Thyroid gland (tissue), 4 donors: ENCODE measurements around the gene ORM2. TPM values are rescaled to one million over a fixed set of nuclear protein-coding genes. Genes with fewer than 3 reads are reported as not detected.

Experiments
- DNase-seq, 2 donors: peaks; one replicate each; pipeline ENCODE4 v3.0.0-alpha.2; 2019
- H3K27ac ChIP-seq, 3 donors: fragments of 200-600 bp; sonication (generic); 1 replicate in 2 of 3; 2 replicates in 1 of 3; pipeline ENCODE4 v1.5.1; 2016 to 2019; ENCODE audit warnings: mild to moderate bottlenecking in 1 of 3, moderate library complexity in 1 of 3
- H3K27me3 ChIP-seq: fragments of 200-600 bp; sonication (generic); one replicate; pipeline ENCODE4 v1.5.1; 2019
- H3K36me3 ChIP-seq, 2 donors: fragments of 200-600 bp; sonication (generic); one replicate each; pipeline ENCODE4 v1.5.1; 2016 to 2019
- H3K4me1 ChIP-seq, 2 donors: fragments of 200-600 bp; sonication (generic); one replicate each; pipeline ENCODE4 v1.5.1; 2017 to 2019
- H3K4me3 ChIP-seq, 3 donors: fragments of 200-600 bp; sonication (generic); replicated peaks in 1 of 3; 1 replicate in 2 of 3; 2 replicates in 1 of 3; pipeline ENCODE4 v1.5.1; 2016; ENCODE audit warnings: mild to moderate bottlenecking in 1 of 3
- H3K9me3 ChIP-seq: fragments of 200-600 bp; sonication (generic); one replicate; pipeline ENCODE4 v1.5.1; 2017
- CTCF ChIP-seq, 6 experiments: fragments of 200-600 bp in 3 of 6; fragments of 450-650 bp in 3 of 6; sonication (generic) in 3 of 6; IDR thresholded peaks; one replicate each; pipeline ENCODE4 v1.5.1; 2016 to 2019; ENCODE audit warnings: antibody characterized with exemption in 6 of 6, mild to moderate bottlenecking in 2 of 6, inconsistent platforms in 1 of 6, moderate library complexity in 1 of 6
- POLR2A ChIP-seq, 2 donors: fragments of 450-650 bp; IDR thresholded peaks; one replicate each; pipeline ENCODE4 v1.6.1; 2017; ENCODE audit warnings: antibody characterized with exemption in 2 of 2, mild to moderate bottlenecking in 2 of 2, moderate library complexity in 1 of 2
- WGBS, 2 donors: methylation state at CpG; one replicate each; pipeline ENCODE4 v1.1.5; 2017; 5-methylcytosine and 5-hydroxymethylcytosine counted together
- intact Hi-C: fragments of 100-400 bp; cut with DNase I; formaldehyde crosslinking; loops from one replicate; pipeline ENCODE4 v1.15.1; 2023
- total RNA-seq, 4 donors: library from RNA; depleted of rRNA; stranded (reverse); fragments of >200 nt; gene quantifications; one replicate each; pipeline ENCODE4 v1.2.3, GENCODE V29; 2016

ORM2 gene
- total RNA-seq, 4 donors from 2014 or later = not detected

DNA sequence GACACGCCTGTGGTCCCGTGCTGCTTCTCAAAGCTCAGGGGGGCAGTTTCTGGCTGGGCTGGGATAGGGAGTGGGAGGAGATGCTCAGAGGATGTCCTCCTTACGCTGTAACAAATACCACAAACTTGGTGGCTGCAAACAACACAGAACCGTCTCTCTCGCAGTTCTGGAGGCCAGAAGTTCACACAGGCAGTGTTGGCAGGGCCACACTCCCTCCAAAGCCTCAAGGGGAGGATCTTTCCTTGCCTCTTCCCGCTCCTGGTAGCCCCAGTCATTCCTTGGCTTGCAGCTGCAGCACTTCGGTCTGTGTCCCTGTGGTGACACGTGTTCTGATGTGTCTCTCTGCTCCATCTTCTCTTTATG lies 17.2 kb upstream of the ORM2 start:
- 86 to 90% methylated on average over 8 of the region's 8 CpGs for WGBS, 2 donors
- no peaks in the 10 kb centered on the region for H3K27me3 ChIP-seq
- DNase-seq = no peak
- H3K9me3 ChIP-seq = no peaks in the 10 kb centered on the region
- no peak overlapping the region for H3K4me3 ChIP-seq
- TF ChIP-seq CTCF (IDR thresholded peaks at IDR 0.05) (no peak), POLR2A (IDR thresholded peaks at IDR 0.05) (no peak)
- intact Hi-C loops = no loop called here
- no peak overlapping the region for H3K27ac ChIP-seq
- H3K36me3 ChIP-seq = no peaks in the 10 kb centered on the region
- peaks cover 10 to 11% of the 10 kb centered on the region in 2 donors for H3K4me1 ChIP-seq

GRCh38 chr9:114313186-114313585 lies 16.5 kb upstream of the ORM2 start:
- no peak for DNase-seq
- TF ChIP-seq POLR2A (IDR thresholded peaks at IDR 0.05) = no peak
- no peak for TF ChIP-seq CTCF (IDR thresholded peaks at IDR 0.05)
- intact Hi-C loops = no loop called here
- H3K9me3 ChIP-seq = no peaks in the 10 kb centered on the region
- no peak overlapping the region for H3K27ac ChIP-seq
- H3K4me1 ChIP-seq = peaks cover 10 to 11% of the 10 kb centered on the region in 2 donors
- H3K27me3 ChIP-seq = no peaks in the 10 kb centered on the region
- no peak overlapping the region for H3K4me3 ChIP-seq
- 90 to 93% methylated on average over 8 of the region's 8 CpGs for WGBS, 2 donors
- H3K36me3 ChIP-seq = no peaks in the 10 kb centered on the region

DNA sequence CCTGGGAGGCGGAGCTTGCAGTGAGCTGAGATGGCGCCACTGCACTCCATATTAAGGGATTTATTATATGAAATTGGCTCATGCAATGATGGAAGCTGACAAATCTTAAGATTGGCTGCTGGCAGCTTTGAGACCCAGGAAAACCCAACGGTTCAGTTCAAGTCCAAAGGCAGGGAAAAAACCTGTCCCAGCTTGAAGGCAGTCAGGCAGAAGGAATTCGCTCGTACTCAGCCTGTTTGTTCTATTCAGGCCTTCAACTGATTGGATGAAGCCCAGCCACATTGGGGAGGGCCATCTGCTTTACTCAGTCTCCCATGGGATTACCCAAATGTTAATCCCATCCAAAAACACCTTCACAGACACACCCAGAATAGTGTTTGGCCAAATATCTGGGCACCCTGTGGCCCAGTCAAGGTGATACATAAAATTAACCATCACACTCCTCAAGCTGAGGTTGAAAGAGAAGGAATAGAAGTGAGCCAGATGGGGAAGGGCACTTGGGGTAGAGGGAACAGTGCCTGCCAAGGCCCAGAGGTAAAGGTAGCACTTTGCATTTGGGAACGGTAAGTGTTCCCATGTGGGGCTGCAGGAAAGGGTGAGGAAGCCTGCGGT lies 15.3 kb upstream of the ORM2 start:
- DNase-seq = no peak

GRCh38 chr9:114314881-114315722 lies 14.6 kb upstream of the ORM2 start:
- Histone ChIP-seq H3K27me3 (no peaks in the 10 kb centered on the region), H3K27ac (no peak overlapping the region), H3K4me1 (peaks cover 10 to 16% of the 10 kb centered on the region in 2 donors), H3K9me3 (no peaks in the 10 kb centered on the region), H3K36me3 (no peaks in the 10 kb centered on the region), H3K4me3 (no peak overlapping the region)
- no peak for TF ChIP-seq CTCF (IDR thresholded peaks at IDR 0.05)
- TF ChIP-seq POLR2A (IDR thresholded peaks at IDR 0.05) = no peak
- WGBS, 2 donors = 87 to 93% methylated on average over 8 of the region's 8 CpGs
- intact Hi-C loops = no loop called here
- no peak for DNase-seq

More for the DNA sequence above, 15.3 kb upstream of the ORM2 start:
- no peaks in the 10 kb centered on the region for H3K36me3 ChIP-seq
- H3K27ac ChIP-seq = no peak overlapping the region
- no peak for TF ChIP-seq CTCF (IDR thresholded peaks at IDR 0.05)
- TF ChIP-seq POLR2A (IDR thresholded peaks at IDR 0.05) = no peak
- intact Hi-C loops = no loop called here
- H3K27me3 ChIP-seq = no peaks in the 10 kb centered on the region
- WGBS, 2 donors = 74 to 77% methylated on average over 7 of the region's 7 CpGs
- no peaks in the 10 kb centered on the region for H3K9me3 ChIP-seq
- no peak overlapping the region for H3K4me3 ChIP-seq
- peaks cover 10 to 14% of the 10 kb centered on the region in 2 donors for H3K4me1 ChIP-seq

DNA sequence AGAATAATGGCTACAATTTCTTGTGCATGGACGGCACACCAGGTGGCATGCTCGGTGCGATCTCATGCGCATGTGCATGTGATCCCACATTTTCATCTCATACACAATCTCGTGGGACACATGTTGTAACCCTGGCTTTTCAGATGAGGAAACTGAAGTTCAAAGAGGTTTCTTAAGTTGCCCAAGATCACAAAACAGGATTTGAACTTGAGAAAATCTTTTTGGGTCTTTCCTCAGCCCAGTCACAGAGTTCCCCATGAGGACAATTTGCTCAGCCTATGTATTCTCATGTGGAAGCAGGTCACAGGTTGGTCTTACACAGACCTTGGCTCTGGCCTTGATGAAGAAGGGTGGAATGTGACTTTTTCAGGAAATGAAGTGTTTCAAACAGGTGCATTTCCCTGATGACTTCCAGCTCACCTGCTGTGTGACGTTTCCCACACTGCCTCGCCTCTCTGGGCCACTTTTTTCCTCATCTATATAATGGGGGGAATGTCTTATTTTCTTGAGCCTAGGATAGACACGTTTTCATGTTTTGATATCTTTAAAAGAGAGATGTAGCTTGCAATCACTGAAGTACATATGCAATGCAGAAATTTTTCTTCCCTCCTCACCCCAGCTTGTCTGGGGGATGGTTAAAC lies 13.8 kb upstream of the ORM2 start:
- 86 to 92% methylated on average over 8 of the region's 8 CpGs for whole genome bisulfite sequencing, 2 donors
- H3K27me3 ChIP-seq = no peaks in the 10 kb centered on the region
- no peak for DNase-seq
- TF ChIP-seq CTCF (IDR thresholded peaks at IDR 0.05) (no peak), POLR2A (IDR thresholded peaks at IDR 0.05) (no peak)
- H3K36me3 ChIP-seq = no peaks in the 10 kb centered on the region
- no peak overlapping the region for H3K27ac ChIP-seq
- H3K4me1 ChIP-seq = peaks cover 10 to 16% of the 10 kb centered on the region in 2 donors
- no peak overlapping the region for H3K4me3 ChIP-seq
- intact Hi-C loops = no loop called here
- no peaks in the 10 kb centered on the region for H3K9me3 ChIP-seq
